Measurements from ENCODE around the gene SPO11. TPM values are rescaled to one million over a fixed set of nuclear protein-coding genes. Genes with fewer than 3 reads are reported as not detected.

Gene SPO11
- total RNA-seq, 4 donors from 2014 or later: not detected

GRCh38 chr20:57383447-57384347 is 54.1 kb downstream of the SPO11 start:
- H3K27ac ChIP-seq: no peak overlapping the region
- H3K36me3 ChIP-seq: peaks cover 0 to 10% (median 0%) of the 10 kb centered on the region in 3 donors
- TF ChIP-seq POLR2A (IDR thresholded peaks at IDR 0.05): no peak
- TF ChIP-seq, protein P1, sequence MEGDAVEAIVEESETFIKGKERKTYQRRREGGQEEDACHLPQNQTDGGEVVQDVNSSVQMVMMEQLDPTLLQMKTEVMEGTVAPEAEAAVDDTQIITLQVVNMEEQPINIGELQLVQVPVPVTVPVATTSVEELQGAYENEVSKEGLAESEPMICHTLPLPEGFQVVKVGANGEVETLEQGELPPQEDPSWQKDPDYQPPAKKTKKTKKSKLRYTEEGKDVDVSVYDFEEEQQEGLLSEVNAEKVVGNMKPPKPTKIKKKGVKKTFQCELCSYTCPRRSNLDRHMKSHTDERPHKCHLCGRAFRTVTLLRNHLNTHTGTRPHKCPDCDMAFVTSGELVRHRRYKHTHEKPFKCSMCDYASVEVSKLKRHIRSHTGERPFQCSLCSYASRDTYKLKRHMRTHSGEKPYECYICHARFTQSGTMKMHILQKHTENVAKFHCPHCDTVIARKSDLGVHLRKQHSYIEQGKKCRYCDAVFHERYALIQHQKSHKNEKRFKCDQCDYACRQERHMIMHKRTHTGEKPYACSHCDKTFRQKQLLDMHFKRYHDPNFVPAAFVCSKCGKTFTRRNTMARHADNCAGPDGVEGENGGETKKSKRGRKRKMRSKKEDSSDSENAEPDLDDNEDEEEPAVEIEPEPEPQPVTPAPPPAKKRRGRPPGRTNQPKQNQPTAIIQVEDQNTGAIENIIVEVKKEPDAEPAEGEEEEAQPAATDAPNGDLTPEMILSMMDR (IDR thresholded peaks at IDR 0.05): no peak
- peak in 1 of 3 donors; percentile 53 for DNase-seq
- H3K27me3 ChIP-seq: no peaks in the 10 kb centered on the region
- no peaks in the 10 kb centered on the region for H3K4me1 ChIP-seq
- no peak overlapping the region for H3K4me3 ChIP-seq
- H3K9me3 ChIP-seq: no peaks in the 10 kb centered on the region

- H3K9me3 ChIP-seq: no peaks in the 10 kb centered on the region
- TF ChIP-seq POLR2A (IDR thresholded peaks at IDR 0.05): no peak
- no peaks in the 10 kb centered on the region for H3K27me3 ChIP-seq
- H3K4me1 ChIP-seq: peaks cover 0 to 6% (median 2%) of the 10 kb centered on the region in 4 donors
- H3K4me3 ChIP-seq: no peak overlapping the region
- no peak overlapping the region for H3K27ac ChIP-seq
- peak in 1 of 3 donors; percentile 45 for DNase-seq
- peaks cover 0 to 6% (median 0%) of the 10 kb centered on the region in 3 donors for H3K36me3 ChIP-seq
These were observed 54.9 kb downstream of the SPO11 start for GRCh38 chr20:57384486-57384885.

- TF ChIP-seq, protein P1 (IDR thresholded peaks at IDR 0.05): no peak
- TF ChIP-seq POLR2A (IDR thresholded peaks at IDR 0.05): no peak
- H3K27ac ChIP-seq: no peak overlapping the region
- no peaks in the 10 kb centered on the region for H3K27me3 ChIP-seq
- H3K4me1 ChIP-seq: peaks cover 0 to 12% (median 9%) of the 10 kb centered on the region in 4 donors
- H3K9me3 ChIP-seq: no peaks in the 10 kb centered on the region
- no peak overlapping the region for H3K4me3 ChIP-seq
- DNase-seq: peak in 1 of 3 donors; percentile 44
- peaks cover 0 to 4% (median 0%) of the 10 kb centered on the region in 3 donors for H3K36me3 ChIP-seq
These were observed 55.6 kb downstream of the SPO11 start for GRCh38 chr20:57384953-57385761.

DNA sequence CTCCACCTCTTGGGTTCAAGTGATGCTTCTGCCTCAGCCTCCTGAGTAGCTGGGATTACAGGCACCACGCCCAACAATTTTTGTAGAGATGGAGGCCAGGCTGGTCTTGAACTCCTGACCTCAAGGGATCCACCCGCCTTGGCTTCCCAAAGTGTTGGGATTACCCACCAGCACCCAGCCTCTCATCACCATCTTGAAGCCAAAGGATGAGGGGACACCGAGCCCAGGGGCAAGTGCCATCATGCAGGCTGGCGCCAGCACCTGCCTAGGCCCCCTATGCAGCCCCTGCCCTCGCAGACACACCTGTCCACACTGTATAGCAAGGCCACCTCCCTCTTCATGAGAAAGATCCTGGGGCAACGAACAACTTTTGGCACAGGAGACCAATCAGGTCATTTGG is 56.3 kb downstream of the SPO11 start:
- Histone ChIP-seq H3K27me3 (no peaks in the 10 kb centered on the region), H3K4me3 (no peak overlapping the region), H3K36me3 (no peaks in the 10 kb centered on the region), H3K9me3 (no peaks in the 10 kb centered on the region), H3K4me1 (peaks cover 0 to 15% (median 14%) of the 10 kb centered on the region in 4 donors), H3K27ac (no peak overlapping the region)
- DNase-seq: no peak
- no peak for TF ChIP-seq POLR2A (IDR thresholded peaks at IDR 0.05)
- TF ChIP-seq, protein P1 (IDR thresholded peaks at IDR 0.05): no peak

DNA sequence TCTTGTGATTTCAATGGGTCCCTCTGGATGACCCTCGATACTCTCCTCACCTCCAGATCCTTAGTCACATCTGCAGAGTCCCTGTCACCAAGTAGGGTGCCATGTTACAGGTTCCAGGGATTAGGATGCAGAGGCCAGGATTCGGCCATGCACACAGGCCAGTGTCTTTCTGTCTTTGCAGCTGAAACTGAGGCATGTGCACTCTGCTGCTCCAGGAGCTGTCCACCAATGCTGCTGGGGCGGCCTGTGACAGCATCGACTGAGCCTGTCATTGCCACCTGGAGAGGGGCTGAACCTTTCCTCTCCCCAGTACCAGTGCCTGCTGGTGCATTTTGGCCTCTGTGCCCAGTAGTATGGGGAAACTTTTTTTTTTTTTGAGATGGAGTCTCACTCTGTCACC is 57.2 kb downstream of the SPO11 start:
- peaks cover 0 to 15% (median 14%) of the 10 kb centered on the region in 4 donors for H3K4me1 ChIP-seq
- DNase-seq: peak in 1 of 3 donors; percentile 34

More for the DNA sequence above, 57.2 kb downstream of the SPO11 start:
- Histone ChIP-seq H3K36me3 (no peaks in the 10 kb centered on the region), H3K27ac (no peak overlapping the region), H3K4me3 (no peak overlapping the region), H3K9me3 (no peaks in the 10 kb centered on the region), H3K27me3 (no peaks in the 10 kb centered on the region)
- TF ChIP-seq, protein P1 (IDR thresholded peaks at IDR 0.05): no peak
- TF ChIP-seq POLR2A (IDR thresholded peaks at IDR 0.05): no peak

All from Peyer's patch (tissue), 4 donors.